ENCODE results near the gene DYNLRB1. TPM values are rescaled to one million over a fixed set of nuclear protein-coding genes. Genes with fewer than 3 reads are reported as not detected.

The DYNLRB1 gene
- total and polyA plus RNA-seq, 10 of the 15 experiments (the other 5 are each of a cell fraction or from before 2014, with no cell fraction given): 87.9 to 313 (median 153) TPM

GRCh38 chr20:34581341-34582184 is 65.3 kb downstream of the DYNLRB1 start:
- SMC1A ChIA-PET (ENCODE audit: uncharacterized antibody, unreplicated experiment): interaction anchor here (0.5 to 2.3 kb wide), 3 partner anchors 92 to 269 kb away, joined by 3 to 8 read pairs (median 5); no protein-coding TSS in a partner anchor
- POLR2A ChIA-PET: interaction anchor here (0.6 to 1.9 kb wide), 4 partner anchors 12 to 465 kb away, joined by 3 to 5 read pairs (median 3); no protein-coding TSS in a partner anchor
- Histone ChIP-seq H2AFZ (ENCODE audit: control insufficient read depth, low read depth, low read length) (no peak overlapping the region), H3K36me3 (ENCODE audit: control insufficient read depth in 2 of 2, insufficient read depth in 2 of 2, low read length in 1 of 2) (peaks cover 2 to 11% of the 10 kb centered on the region in 2 experiments; a peak in 3 of 4 replicates), H3K4me1 (ENCODE audit: control insufficient read depth, insufficient read depth, low read length) (peaks cover 13% of the 10 kb centered on the region), H3K27ac (ENCODE audit: control insufficient read depth, insufficient read depth) (peak overlapping the region; percentile 33; the same call in 1 of the 2 replicates), H3K4me2 (ENCODE audit: control insufficient read depth, insufficient read depth) (no peak overlapping the region), H3K9ac (ENCODE audit: control insufficient read depth, insufficient read depth, low read length) (no peak overlapping the region), H3K4me3 (no peak overlapping the region), H3K9me3 (replicated peaks; ENCODE audit: control insufficient read depth, insufficient read depth, low read length) (no peaks in the 10 kb centered on the region; the same call in 2 of the 3 replicates), H3K79me2 (ENCODE audit: control insufficient read depth, insufficient read depth, low read length) (no peaks in the 10 kb centered on the region), H3K27me3 (replicated peaks in 1 of 2; ENCODE audit: control insufficient read depth in 2 of 2, insufficient read depth in 2 of 2, low read length in 1 of 2) (no peaks in the 10 kb centered on the region), H4K20me1 (ENCODE audit: control insufficient read depth, insufficient read depth) (no peaks in the 10 kb centered on the region)
- in situ Hi-C loops (cut with MboI) (no loop called here), intact Hi-C loops (cut with micrococcal nuclease; ENCODE audit: unreplicated experiment) (no loop called here)
- no TSS peak for BruUV-seq (replicated peaks)
- DNase-seq (ENCODE audit: low read depth, low spot score) (peak; percentile 21), ATAC-seq (peak; percentile 86), FAIRE-seq (peak; percentile 71)
- 53% methylated on average over 11 of the region's 11 CpGs for WGBS (ENCODE audit: insufficient coverage, insufficient replicate concordance, low lambda C conversion rate, missing lambda C conversion rate)
- RAD21 ChIA-PET (ENCODE audit: unreplicated experiment): interaction anchor here (1.0 kb wide), 1 partner anchor 64 kb away, joined by 3 read pairs; no protein-coding TSS in a partner anchor
- CTCF ChIA-PET: interaction anchor here (0.8 to 1.4 kb wide), 5 partner anchors 14 to 190 kb away, joined by 3 to 6 read pairs (median 3); no protein-coding TSS in a partner anchor
- no peak for TF ChIP-seq GABPA (IDR thresholded peaks at IDR 0.05; ENCODE audit: low read depth)
- peak; percentile 79 for TF ChIP-seq MEF2B (IDR thresholded peaks at IDR 0.05; ENCODE audit: partially characterized antibody, poor library complexity, severe bottlenecking)
- TF ChIP-seq YBX1 (IDR thresholded peaks at IDR 0.05): no peak
- TF ChIP-seq ATF2 (IDR thresholded peaks at IDR 0.05; ENCODE audit: low read length): peak; percentile 43; the same call in 1 of the 2 replicates
- peak; percentile 73 for TF ChIP-seq JUNB (IDR thresholded peaks at IDR 0.05)
- peak; percentile 82 for TF ChIP-seq RUNX3 (IDR thresholded peaks at IDR 0.05; ENCODE audit: low read length)
- peak; percentile 84 for TF ChIP-seq MTA2 (IDR thresholded peaks at IDR 0.05; ENCODE audit: low read depth)
- TF ChIP-seq FOXM1 (IDR thresholded peaks at IDR 0.05; ENCODE audit: low read depth, low read length): peak; percentile 30; the same call in 1 of the 2 replicates
- TF ChIP-seq KDM1A (IDR thresholded peaks at IDR 0.05; ENCODE audit: borderline replicate concordance): no peak
- peak; percentile 70 for TF ChIP-seq IKZF1 (conservative IDR thresholded peaks at IDR 0.05)
- no peak for TF ChIP-seq CHD2 (IDR thresholded peaks at IDR 0.05; ENCODE audit: borderline replicate concordance, low read depth, low read length)
- TF ChIP-seq SMC3 (IDR thresholded peaks at IDR 0.05; ENCODE audit: borderline replicate concordance, low read length): no peak
- TF ChIP-seq ATF3 (IDR thresholded peaks at IDR 0.05; ENCODE audit: borderline replicate concordance, extremely low read depth, low read depth, low read length): no peak
- TF ChIP-seq EED (IDR thresholded peaks at IDR 0.05; ENCODE audit: low read depth): peak; percentile 61
- peak; percentile 26; the same call in 1 of the 2 replicates for TF ChIP-seq NBN (IDR thresholded peaks at IDR 0.05)
- TF ChIP-seq ZBTB11 (CRISPR knock-in tag; IDR thresholded peaks at IDR 0.05): no peak
- peak; percentile 53; the same call in 1 of the 2 replicates for TF ChIP-seq CREB1 (IDR thresholded peaks at IDR 0.05; ENCODE audit: low read depth)
- TF ChIP-seq YY1 (IDR thresholded peaks at IDR 0.05; ENCODE audit: low read depth, low read length): no peak
- TF ChIP-seq BCL11A (IDR thresholded peaks at IDR 0.05; ENCODE audit: low read depth, low read length): peak; percentile 60
- peak; percentile 53; the same call in 1 of the 2 replicates for TF ChIP-seq CREM (IDR thresholded peaks at IDR 0.05; ENCODE audit: low read depth)
